ENCODE data around the gene SH3PXD2A.
"Not testable (repeated sequence)": the region's sequence is repeated elsewhere in the genome, so short reads cannot be mapped to it uniquely, and the experiment has no call there.

The SH3PXD2A gene

GRCh38 chr10:103833731-103834365 is 21.5 kb downstream of the SH3PXD2A start:
- DNase-seq: no peak

- no peak for DNase-seq
Measured at GRCh38 chr10:103832806-103833205, 22.6 kb downstream of the SH3PXD2A start.

DNA sequence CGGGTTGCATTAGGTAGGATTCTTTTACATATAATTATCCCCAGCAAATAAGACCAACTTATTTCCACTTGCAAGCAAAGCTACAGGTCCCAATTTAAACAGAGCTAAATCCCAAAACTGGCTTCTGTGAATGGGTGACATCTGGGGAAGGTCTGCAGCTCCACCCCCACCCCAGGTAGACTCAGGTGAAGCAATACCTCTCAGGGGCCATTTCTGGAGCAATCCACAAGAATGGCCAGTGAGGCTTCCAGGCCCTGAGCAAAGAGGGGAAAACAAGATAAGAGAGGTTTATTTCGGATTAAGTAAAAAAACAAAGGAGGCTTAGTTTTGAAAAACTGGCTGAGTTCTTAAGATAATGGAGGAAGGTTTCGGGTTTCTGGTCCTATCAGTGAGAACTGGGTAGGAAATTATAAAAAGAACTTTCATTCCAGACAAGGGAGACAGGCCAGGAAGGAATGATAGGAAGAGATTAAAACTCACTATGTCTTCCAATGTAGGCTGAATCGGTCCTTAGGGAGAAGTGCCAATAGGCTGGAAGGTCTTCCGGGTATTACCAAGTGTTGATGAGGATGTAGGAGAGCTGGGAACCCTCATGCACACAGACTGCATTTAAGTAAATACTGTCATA is 25.4 kb downstream of the SH3PXD2A start:
- DNase-seq: no peak

DNA sequence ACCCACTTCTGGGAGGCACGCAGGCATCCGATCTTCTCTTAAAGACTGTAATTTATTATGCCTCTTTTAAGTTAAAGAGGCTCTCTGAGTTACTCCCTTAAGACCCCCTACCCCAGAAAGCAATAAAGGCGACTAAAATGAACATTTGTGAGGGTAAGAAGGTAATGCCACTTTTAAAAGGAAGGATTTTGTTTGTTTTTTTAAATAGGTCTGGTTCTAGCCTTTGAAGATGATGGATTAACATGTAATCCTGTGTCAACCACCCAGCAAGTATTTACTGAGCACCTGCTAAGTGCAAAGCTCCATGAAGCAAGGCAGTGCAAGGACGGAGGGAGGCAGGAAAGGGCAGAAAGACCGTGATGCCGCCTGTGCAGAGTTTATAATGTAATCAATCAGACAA is 26.1 kb downstream of the SH3PXD2A start:
- DNase-seq: no peak

DNA sequence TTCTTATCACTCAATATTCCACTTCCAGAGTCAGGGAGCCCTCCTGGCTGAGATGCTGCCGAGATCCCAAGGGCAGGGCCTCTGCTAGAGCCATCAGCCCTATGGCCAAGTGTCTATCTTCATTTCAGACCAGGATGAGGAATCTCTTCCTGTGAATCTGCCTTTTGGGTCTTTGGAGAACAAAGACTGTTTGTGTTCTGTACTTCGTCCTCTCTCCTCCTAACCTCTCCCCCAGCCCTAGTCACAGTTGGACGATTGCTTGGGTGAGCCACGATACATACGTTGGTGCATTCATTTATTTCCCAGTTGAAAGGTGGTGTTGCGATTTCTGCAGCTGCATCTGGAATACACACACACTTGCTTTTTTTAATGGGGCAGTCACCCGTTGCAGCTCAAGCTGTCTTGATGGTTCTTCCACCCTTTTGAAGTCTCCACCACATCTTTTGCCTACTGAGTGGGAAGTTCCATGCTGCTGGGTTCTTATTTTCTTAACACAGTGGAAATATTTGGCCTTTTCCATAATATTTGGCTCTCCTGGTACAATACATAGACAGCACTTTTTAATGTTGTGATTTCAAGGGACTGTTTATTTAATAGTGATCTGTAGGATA is 26.7 kb downstream of the SH3PXD2A start:
- no peak for DNase-seq

GRCh38 chr10:103828107-103828506 is 27.3 kb downstream of the SH3PXD2A start:
- DNase-seq: no peak

DNA sequence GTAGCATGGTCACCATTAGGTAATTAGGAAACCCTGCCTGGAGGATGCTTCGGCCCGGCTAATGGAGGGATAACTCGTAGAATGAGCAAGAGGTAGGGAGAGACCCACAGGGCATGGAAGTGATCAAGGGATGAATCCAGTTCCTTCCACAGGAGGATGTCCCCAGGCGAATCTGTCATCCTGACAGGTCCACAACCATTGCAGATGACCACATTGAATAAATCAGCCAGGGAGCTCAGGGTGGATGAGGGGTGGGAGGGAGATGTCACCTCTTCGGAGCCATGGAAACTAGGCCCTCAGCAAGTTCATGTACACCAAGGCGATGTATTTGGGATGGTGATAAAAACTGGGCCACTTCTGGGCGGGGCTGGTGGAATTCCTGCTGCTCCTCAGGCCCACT is 28.5 kb downstream of the SH3PXD2A start:
- DNase-seq: no peak

- DNase-seq: no peak
Measured at GRCh38 chr10:103824281-103824680, 31.1 kb downstream of the SH3PXD2A start.

- no peak for DNase-seq
Measured at GRCh38 chr10:103823706-103824272, 31.6 kb downstream of the SH3PXD2A start.

GRCh38 chr10:103822800-103823199 is 32.6 kb downstream of the SH3PXD2A start:
- no peak for DNase-seq

GRCh38 chr10:103822107-103822716 is 33.2 kb downstream of the SH3PXD2A start:
- DNase-seq: no peak

GRCh38 chr10:103820101-103821062 is 35.0 kb downstream of the SH3PXD2A start:
- DNase-seq: no peak

GRCh38 chr10:103819493-103819892 is 35.9 kb downstream of the SH3PXD2A start:
- DNase-seq: no peak

- DNase-seq: no peak
Measured at GRCh38 chr10:103818765-103819374, 36.5 kb downstream of the SH3PXD2A start.

DNA sequence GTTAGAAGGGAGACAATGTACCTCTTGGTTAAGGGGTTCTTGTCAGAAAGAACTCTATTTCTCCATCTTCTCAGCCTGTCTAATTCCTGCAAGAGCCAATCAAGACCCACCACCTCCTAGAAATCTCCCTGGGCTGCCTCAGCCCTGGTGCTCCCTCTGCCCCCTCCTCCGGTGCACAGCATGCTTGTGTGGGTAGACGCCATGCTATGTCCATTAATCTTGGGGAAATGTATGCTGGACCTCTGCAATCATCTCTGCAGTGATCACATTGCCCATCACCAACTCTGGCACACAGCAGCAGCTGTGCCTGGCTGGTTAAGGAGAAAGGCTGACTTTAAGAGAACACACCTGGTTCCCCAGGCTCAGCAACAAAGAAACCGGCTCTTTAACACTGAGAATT is 37.3 kb downstream of the SH3PXD2A start:
- DNase-seq: no peak

DNA sequence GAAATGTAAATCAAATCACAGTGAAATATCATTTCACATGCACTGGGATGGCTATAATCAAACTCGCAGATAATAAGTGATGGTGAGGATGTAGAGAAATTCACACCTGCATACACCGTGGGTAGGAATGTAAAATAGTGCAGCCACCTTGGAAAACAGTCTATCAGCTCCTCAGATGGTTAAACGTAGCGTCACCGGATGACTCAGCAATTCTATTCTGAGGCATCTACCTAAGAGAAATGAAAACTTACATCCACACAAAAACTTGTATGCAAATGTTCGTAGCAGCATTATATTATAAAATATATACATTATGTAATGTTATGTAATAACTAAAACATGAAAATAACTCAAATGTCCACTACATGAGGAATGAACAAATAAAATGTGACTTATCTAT is 38.9 kb downstream of the SH3PXD2A start:
- DNase-seq: no peak

DNA sequence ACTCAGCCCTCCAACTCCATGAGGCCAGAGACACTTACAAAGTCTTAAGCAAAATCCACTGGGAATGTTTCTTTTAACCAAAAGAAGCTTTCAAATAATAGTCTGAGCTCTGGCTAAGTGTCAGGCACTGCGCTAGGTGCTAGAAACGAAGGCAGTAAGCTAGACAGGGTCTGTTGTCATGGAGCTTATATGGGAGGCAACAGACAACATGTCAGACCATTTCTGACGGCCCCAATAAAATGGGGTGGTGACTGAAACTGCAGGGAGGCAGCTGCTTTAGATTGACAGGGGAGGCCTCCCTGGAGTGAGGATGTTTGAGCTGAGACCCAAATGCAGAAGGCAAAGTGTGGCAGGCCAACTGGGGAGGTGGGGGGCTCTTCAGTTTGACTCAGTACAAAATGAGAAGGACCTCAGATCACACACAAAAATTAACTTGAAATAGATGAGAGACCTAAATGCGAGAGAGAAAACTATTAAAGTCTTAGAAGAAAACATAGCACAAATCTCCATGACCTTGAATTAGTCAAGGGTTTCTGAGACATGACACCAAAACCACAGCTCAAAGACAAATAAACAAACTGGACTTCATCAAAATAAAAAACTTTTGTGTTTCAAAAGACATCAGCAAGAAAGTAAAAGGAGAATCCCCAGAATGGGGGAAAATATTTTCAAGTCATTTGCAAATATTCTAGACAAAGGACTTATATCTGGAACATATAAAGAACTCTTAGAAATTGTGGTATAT is 40.6 kb downstream of the SH3PXD2A start:
- no peak for DNase-seq

- no peak for DNase-seq
Measured at GRCh38 chr10:103814105-103814504, 41.3 kb downstream of the SH3PXD2A start.

GRCh38 chr10:103813312-103813711 is 42.1 kb downstream of the SH3PXD2A start:
- not testable (repeated sequence) for DNase-seq

DNA sequence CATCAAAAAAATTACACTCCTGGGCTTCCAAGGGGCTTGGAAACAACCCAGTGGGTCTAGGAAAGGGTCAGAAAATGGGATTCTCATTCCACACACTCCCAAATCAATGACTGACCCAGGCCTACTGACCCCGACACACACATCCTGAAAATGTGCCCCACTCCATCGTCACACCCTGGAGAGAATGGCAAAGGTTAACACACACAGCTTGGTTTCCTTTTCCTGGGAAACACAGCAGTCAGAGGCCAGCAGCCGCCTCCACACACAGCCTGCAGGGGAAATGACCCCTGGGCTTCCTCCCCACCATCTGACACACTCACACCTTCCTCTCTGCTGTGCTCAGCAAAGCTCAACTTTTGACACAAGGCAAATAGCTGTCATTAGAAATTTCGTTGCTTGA is 42.9 kb downstream of the SH3PXD2A start:
- no peak for DNase-seq

GRCh38 chr10:103812004-103812403 is 43.4 kb downstream of the SH3PXD2A start:
- DNase-seq: no peak

Data from CD4-positive, alpha-beta T cell treated with Interleukin-21 for 1 hour (primary cell).